Peyer's patch (tissue), 4 donors: ENCODE data around the gene SMYD3.

Source experiments
- CTCF ChIP-seq, 6 experiments: fragments of 450-650 bp in 4 of 6; fragments of 200-600 bp in 2 of 6; sonication (generic) in 1 of 6; IDR thresholded peaks; one replicate each; pipeline ENCODE4 v1.5.1; 2017 to 2019; ENCODE audit warnings: antibody characterized with exemption in 6 of 6, mild to moderate bottlenecking in 3 of 6, moderate library complexity in 1 of 6
- POLR2A ChIP-seq, 2 donors: fragments of 450-650 bp; IDR thresholded peaks; one replicate each; pipeline ENCODE4 v1.5.1; 2017; ENCODE audit warnings: antibody characterized with exemption in 2 of 2, mild to moderate bottlenecking in 2 of 2, moderate library complexity in 2 of 2

DNA sequence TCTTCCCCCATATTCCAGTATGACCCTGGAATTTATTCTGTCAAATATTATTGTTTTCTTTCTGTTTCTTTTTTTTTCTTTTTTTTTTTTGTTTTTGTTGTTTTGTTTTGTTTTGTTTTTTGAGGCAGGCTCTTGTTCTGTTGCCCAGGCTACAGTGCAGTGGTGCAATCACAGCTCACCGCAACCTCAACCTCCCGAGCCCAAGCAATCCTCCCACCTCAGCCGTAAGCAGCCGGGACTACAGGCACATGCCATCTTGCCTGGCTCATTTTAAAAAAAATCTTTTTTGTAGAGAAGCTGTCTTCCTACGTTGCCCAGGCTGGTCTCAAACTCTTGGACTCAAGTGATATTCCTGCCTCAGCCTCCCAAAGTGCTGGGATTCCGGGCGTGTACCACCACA is 237.6 kb downstream of the SMYD3 start:
- TF ChIP-seq POLR2A (IDR thresholded peaks at IDR 0.05) (no peak), CTCF (IDR thresholded peaks at IDR 0.05) (no peak)
